ACHN (cell line): Measurements from ENCODE around the gene CEP112.

Experiments
- DNase-seq: peaks from one replicate; pipeline ENCODE4 v3.0.0-alpha.2; 2015
- in situ Hi-C: cut with HindIII; loops from 2 replicates; pipeline ENCODE4 v1.10.0; 2017; ENCODE audit warnings: low sequenced_read_pairs, low pct_ligation_motif_present, low pct_unique_long_range_greater_than_20kb

Gene CEP112

DNA sequence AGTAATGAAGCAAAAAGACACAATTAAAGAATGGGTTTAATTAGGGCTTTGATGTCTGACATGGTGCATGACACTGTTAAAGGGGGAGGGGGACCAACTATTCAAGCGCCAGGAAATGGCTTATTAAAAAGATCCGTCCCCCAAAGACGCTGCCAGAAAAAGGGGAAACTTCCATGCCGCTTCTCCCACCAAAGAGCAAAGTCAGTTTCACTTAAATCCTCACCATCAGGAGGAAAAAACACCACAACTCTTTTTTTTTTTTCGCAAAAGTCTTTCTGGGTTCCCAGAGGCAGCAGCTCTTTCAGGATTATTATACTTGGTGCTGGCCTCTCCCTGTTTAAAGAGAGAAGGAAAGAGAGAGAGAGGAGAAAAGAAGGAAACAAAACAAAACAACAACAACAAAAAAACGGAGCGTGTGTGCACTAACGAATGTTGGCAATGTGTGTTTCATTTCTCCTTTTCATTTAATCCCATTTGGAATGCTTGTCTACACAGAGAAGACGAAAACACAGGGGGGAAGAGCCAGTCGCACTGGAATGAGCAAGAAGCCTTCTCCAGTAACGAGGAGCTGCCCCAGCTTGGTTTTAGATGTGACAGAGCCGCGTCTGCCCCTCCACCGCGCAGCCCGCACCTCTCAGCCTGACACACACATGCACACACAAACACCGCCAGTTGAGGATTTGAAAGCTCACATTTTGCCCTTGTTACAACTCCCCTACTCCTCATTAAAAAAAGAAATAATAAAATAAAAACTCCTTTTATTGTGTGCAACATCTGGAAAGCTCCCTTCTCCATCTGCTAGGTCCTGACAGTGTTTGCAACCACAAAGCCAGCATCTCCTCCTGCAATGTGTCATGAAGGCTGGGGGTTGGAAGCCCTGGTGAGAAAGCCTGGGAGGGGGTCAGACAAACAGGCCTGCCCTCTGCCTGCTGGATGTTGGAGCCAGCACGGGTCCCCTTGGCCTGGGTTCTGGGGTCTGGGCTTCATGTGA lies 597.8 kb downstream of the CEP112 start:
- DNase-seq: no peak
- in situ Hi-C loops: no loop called here

DNA sequence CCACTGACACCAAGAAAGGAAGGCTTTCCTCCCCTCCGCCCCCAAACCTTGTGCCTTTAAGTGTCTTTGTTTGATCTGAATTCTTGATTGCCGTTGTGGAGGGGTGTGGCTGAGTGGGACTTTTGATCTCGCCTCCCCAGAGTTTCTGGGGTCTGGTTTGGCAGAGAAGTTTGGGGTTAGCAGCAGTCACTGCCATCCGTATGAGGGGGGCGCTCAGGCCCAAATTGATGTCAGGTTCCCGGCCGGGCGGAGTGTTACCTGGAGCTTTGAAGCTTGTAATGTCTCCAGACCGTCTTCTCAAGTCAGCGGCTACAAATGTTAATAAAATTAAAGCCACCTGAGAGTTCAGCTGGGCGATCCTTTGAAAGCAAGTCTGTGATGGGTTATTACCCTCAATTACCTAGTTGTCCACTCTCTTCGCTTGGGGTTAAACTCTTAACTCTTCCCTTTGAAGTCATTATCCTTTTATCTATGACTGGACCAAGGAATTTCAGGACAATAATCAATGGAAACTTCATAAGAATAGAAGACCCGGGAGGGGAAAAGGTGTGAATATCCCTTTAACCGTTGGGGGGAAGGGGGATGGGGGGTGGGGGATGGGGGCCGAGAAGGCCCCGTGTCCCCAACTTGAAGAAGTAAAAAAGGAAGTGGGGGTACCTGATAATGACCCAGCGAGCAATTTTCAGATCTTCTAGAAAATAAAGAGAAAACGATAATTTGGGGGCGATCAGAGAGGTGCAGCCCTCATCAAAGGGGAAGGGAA lies 598.7 kb downstream of the CEP112 start:
- in situ Hi-C loops: no loop called here
- no peak for DNase-seq

DNA sequence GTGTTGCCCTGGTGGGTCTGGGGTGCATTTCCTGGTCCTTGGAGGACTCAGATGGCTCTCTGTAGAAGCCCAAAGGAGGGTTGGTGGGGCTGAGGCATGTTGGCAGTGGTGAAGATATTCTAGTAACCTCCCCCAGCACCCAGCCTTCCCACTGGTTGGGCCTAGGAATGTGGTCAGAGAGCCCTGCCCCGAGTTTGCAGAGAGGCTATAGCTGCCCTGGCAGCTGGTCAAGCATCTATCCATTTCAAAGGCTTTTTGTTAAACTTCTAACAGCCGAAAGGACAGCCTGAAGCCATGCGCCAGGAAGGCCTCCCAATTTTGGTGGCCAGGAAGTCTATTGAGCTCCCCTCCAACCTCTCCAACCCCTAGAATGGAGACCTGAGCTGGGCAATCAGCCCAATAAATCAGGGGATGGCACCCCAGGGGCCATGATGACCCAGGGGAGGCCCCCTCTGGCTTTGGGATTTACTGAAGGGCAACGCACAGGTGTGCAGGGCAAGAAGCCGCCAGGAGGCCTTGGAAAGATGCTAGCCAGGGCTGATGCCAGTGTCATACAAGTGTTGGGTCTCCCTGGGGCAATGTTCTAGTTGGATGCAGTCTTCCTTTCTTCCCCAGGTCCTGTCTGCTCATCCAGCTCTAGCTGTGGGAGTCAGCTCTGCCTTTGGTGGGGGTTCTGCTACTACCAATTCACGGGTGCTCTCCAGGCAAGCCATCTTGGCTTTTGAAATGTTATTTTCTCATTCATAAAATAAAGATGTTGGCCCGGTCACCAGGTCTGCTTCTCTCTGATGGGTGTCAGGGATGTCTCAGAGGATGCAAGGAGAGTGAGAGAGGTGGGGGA lies 599.6 kb downstream of the CEP112 start:
- no peak for DNase-seq
- in situ Hi-C loops: no loop called here

GRCh38 chr17:65589321-65589720 lies 602.6 kb downstream of the CEP112 start:
- in situ Hi-C loops: no loop called here
- DNase-seq: no peak

- DNase-seq: no peak
- in situ Hi-C loops: no loop called here
Measured at GRCh38 chr17:65588181-65588808, 603.6 kb downstream of the CEP112 start.

DNA sequence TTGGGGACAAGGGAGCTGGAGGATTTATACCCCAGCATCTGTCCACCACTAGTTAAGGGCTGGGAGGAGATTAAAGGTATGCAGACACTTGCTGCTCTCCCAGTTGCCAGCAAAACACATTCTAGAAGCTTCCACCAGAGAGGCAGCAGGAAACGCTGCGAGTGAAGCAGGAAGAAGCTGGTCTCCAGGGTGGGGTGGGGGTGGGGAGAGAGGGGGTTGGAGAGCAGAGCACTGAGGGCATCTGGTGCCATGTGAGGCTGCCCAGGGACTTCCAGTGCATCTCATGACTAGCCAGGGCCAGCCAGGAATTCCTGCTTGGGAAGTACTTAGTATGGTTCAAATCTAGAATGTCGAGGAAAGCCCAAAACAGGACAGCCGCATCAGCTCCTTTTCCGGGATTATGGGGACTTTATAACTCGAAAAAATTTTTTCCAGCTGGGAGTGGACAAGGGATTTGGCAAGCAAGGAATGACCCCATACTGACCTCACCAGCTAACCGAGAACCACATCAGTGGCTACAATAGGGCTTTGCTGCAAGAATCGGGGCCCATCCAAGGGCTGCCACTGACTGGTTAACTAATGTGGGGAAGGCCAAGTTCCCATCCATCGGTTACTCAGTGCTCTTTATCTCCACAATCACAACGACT lies 604.3 kb downstream of the CEP112 start:
- in situ Hi-C loops: no loop called here
- DNase-seq: no peak

DNA sequence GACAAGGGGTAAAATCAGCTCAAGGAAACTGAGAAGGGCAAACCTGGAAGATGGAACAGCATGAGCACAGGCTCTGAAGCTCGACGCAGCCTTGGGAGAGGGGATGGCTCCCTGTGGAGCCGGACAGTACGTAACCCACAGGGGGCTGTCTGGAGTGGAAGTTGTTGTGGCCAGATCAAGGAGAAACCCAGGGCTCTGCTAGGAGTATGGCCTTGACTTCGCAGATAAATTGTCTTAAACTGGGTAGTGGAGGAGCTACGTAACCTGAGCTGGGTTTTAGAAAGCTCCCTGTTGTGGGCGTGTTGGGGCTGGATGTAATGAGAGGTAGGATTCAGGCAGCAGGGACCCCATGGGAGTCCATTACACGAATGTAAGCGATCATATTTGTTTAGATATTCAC lies 605.0 kb downstream of the CEP112 start:
- in situ Hi-C loops: no loop called here
- no peak for DNase-seq
